SK-N-DZ (cell line): Measurements from ENCODE around the gene RPL10A.

ENCODE experiments used
- DNase-seq: peaks from one replicate; pipeline ENCODE4 v3.0.0-alpha.2; 2015; ENCODE audit warnings: low spot score

RPL10A gene

GRCh38 chr6:35474942-35475570 is 6.9 kb downstream of the RPL10A start:
- DNase-seq, result no peak

DNA sequence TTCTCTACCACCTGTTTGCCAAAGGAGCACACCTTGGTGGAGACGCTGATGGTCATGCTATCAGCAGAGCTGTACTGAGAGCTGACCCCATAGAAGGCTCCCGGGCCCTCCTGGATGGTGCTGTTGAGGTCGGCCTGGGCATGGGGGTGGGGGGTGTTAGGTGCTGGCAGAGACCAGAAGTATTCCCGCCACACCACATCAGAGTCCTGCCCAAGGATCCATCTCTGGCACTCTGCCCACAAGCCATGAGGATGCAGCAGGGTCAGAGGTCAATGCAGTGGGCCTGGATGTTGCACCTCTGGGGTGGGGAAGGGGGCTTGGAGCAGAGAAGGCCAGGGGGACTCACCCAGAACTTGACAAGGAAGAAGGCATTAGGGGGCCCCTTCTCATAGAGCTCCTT is 7.4 kb downstream of the RPL10A start:
- no peak for DNase-seq

DNA sequence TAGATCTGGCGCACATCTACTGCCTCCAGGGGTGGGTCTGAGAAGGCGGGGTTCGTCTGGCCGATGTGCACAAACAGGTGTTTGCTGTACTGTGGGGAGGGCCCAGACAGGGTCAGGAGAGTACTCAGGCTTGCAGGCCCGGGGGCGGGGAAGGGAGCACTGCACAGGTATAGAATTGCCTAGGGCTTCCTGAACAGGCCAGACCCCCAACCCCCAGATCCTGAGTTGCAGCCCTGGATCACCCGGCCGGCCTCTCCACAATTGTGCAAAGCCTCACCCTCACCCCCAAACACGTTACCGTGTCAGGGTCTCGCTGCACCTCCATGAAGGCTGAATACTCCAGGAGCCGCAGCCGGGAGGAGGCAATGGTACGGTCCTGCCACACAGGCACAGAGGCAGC is 7.8 kb downstream of the RPL10A start:
- DNase-seq, result no peak

DNA sequence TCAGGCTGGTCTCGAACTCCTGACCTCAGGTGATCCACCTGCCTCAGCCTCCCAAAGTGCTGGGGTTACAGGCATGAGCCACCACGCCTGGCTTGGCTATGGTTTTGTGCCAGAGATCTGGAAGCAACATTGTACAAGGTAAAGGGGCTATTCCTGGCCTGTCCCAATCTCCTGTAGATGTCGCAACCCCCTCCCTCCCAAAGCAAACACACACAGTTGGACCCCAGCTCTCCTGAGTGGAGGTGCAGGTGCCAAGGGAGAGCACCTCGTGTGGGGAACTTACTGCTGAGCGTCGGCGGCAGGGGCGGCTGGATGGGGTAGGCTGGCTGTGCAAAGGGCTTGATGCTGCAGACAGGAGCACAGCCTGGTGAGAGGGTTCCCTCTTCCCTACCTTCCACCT is 8.8 kb downstream of the RPL10A start:
- DNase-seq, result no peak

DNA sequence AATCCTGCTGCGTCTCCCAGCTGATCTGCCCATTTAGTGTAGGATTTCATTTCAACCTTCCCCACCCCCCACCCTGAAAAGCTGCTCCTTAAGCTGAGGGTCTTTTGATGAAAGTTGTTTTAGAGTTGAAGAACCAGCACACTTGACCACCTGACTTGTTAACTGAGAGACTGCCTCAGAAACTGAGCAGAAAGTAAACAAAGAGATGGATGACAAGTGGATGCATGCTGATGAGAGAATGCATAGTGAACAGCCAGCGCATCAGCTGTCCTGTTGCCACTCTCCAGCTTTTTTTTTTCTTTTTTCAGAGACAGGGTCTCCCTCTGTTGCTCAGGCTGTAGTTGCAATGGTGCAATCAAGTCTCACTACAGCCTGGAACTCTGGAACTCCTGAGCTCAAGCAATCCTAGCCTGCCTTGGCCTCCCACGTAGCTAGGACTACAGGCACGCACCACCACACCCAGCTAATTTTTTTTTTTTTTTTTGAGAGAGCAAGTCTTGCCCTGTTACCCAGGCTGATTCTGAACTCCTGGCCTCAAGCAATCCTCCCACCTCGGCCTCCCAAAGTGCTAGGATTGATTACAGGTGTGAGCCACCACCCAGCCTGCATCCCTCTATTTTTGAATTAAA is 9.5 kb downstream of the RPL10A start:
- no peak for DNase-seq

GRCh38 chr6:35478259-35478658 is 10.1 kb downstream of the RPL10A start:
- no peak for DNase-seq

- no peak for DNase-seq
Observed at GRCh38 chr6:35480176-35480575, 12.0 kb downstream of the RPL10A start.

GRCh38 chr6:35481226-35481625 is 13.0 kb downstream of the RPL10A start:
- DNase-seq, result no peak

DNA sequence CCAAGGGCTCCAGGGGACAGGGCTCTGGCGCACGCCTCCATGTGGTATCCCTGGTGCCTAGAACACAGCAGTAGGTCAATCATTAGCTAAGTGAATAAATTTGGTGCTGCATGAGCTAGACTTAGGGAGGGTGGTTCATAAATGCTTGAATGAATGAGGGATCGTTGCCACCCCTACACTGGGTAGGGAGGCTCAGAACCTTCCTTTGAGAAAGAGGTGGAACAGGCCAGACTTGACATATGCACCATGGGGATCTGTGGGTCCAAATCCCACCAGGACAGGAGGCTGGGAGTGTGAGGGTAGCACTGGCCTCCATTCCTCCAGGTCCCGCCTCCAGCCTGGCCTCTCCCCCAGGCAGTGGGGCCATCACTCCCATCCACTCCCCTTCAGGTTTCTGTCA is 14.9 kb downstream of the RPL10A start:
- no peak for DNase-seq

GRCh38 chr6:35483490-35483889 is 15.3 kb downstream of the RPL10A start:
- DNase-seq, result no peak

DNA sequence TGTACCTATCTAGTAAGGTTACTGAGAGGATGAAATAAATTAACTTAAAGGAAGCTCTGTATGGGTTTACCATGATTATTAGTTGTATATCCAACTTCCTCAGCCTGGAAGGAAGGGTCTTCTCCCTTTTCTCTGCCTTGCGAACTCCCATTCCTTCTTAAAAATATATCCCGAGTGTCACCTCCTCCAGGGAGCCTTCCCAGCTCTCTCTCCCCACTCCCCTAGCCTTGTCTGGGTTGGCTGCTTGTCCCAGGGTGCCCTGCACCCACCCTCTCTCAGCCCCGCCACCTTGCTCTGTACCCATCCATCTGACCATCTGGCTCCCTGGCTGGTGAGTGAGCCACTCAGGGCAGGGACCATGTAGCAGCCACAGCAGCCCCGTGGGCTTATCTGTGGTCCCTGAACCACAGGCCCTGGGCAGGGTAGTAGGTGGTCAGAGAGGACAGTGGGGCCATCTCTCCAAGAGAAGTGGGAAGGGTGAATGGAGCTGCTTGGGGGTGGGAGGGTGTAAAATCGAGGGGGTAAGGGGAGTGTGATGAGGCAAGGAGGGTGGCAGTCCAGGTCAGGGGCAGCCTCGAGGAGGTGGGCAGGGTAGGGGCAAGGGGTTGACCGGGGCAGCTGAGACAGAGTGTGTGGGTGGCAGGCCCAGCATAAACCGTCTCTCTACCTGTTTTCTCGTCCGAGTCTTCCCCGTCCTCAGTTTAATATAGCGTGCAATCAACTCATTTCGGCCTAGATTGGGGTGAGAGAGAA is 15.9 kb downstream of the RPL10A start:
- DNase-seq, result no peak

- DNase-seq, result no peak
Observed at GRCh38 chr6:35484921-35485392, 16.8 kb downstream of the RPL10A start.

DNA sequence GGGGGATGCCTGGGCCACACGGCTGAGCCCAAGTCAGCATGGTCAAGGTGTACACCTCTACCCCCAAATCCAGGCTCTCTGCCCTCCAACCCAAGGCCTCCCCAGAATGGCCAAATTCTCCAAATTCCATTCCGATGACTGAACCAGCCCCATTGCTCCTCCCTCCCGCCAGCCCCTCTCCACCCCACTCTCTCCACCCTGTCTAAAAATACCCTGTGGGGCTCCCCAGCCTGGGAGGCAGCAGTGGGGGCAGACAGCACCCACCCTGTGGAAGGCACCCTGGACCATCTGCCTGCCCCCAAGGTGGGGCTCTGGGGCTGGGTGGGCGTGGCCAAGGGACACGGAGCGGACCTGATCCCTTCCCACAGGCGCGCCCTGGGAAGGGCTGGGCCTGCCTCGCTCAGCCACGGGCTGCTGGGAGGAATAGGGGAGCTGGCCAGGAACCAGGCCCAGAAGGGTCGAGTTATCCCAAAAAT is 17.2 kb downstream of the RPL10A start:
- DNase-seq, result no peak

DNA sequence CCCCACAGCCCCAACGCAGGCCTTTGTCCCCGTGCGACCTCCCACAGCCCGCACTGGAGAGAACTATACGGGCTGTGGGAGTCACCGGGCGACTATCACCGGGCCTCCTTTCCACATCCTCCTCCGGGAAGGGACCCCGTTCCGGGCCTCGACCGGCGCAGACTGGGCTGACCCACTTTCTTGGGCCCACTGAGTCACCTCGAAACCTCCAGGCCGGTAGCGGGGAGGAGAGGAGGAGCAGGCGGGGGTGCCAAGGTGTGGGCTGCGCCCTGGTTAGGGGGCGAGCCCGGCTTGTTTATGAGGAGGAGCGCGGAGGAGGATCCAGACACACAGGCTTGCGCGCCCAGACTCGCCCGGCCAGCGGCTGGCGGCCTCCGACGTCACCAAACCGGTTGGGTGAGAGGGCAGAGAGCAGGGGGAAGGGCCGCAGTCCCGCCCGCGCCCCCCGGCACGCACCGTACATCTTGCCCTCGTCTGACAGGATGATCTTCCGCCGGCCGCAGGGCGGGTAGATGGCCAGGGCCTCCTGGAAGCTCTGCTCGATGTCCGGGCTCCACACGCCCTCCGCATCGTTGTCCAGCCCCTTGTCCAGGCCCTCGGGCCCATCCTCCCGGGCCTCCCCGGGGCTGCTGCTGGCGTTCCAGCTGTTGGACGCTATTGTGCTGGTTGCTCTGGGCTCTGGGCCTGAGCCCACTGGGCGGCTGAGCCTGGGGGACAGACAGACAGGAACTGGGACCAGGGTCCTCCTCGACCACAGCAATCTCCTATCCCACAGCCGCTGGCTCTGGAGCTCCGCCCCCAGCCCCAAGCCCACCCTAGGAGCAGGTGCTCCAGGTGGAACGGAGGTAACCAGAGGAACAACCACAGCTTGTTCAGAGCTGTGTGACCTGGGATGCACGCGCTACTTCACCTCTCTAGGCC is 18.1 kb downstream of the RPL10A start:
- DNase-seq, result no peak

GRCh38 chr6:35487658-35488516 is 19.7 kb downstream of the RPL10A start:
- DNase-seq, result no peak

DNA sequence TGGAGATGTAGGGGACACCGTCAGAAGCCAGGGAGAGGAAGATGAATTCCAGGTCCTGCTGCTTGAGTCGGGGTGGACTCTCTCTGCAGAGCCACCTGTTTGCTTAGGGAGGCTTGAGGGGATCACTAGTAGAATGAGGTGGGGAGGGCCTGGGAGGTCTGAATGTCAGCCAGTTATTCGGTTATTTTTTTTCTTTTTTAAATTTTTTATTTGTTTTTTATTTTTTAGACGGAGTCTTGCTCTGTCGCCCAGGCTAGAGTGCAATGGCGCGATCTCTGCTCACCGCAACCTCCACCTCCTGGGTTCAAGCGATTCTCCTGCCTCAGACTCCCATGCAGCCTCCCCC is 20.3 kb downstream of the RPL10A start:
- DNase-seq, result no peak

DNA sequence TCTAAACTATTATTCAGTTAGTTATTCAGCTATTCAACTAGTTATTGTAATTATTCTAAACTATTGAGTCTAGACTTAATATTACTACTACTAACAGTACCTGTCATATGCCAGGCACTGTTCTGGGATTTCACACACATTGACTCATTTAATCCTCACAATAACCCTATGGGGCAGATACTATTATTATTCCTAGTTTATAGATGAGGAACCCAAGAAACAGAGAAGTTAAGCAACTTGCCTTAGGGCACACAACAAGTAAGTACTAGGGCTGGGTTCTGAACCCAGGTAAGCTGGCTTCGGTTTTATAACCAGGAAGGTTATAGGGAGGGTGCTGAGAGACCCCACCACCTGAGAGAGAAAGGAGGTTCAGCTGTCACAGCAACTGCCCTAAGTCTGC is 20.9 kb downstream of the RPL10A start:
- DNase-seq, result no peak

DNA sequence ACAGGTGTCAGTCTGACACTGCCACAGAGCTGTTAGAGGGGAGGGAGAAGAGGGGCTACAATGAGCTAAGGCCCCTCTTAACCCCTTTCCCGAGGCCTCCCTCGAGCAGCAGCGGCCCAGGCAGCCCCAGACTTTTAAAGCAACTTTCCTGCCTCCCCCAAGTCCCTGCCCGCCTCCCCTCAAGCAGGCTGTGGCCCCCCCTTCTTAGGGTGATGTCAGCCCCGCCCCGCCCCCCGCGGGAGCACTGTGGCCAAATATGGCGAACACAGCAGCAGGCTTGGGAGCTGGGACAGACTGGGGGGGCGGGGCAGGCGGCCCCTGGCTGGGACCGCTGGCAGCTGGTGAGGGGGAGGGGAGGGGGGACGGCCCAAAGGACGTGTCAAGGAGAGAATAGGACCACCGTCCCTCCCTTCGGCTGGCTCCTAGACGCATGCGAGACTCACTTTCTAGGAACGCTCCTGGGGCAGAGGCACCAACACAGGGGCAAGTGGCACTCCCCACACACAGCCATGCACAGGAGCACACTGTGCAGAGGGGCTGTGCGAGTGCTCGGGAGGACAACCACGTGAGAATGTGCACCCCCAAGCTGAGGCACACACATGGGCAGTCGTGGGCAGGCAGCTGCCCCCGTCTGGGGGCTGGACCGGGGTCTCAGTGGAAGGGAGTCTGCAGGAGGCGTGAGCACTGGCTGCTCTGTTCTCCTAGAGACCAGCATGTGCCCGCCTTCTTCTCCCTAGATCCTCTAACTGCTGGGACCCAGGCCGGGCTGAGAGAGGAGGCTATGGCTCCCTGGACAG is 22.0 kb downstream of the RPL10A start:
- DNase-seq, result peak; percentile 82

DNA sequence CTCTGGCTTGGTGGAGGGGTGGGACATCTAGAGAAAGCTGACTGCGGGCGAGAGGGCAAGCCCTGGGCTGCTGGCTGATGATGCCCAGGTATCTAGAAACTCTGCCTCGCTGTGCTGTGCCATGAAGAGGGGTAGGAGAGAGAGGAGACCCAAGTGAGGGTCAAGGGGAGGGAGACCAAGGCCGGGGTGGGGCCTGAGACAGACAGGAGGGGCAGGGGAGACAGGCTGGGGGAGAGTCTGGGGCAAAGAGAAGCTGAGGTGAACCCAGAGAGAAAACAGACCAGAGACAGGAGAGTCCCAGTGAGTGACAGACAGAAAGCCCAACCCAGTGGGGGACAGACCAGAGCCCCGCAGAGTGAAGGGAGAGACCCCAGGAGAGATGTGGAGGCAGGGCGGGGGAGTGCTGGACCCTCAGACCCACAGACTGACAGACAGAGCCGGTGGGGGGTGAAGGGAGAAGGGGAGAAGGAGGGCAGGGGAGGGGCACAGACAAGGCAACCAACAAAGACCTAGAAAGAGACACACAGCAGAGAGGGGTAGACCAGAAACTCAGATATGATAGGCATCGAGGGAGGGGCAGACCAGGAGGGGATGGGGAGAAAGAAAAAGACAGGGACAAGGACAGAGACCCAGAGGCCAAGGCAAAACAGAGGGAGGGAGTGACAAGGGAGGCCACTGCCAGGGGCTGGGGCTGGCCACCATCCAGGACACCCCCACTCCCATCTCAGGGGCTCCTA is 22.8 kb downstream of the RPL10A start:
- DNase-seq, result no peak
